HCT116 (cell line): Measurements from ENCODE around the gene OTOP1. TPM values are rescaled to one million over a fixed set of nuclear protein-coding genes. Genes with fewer than 3 reads are reported as not detected.

Source experiments
- ATAC-seq: fragments of 200-7000 bp; cut with Tn5 transposase; 2 replicates; pipeline ENCODE4 v1.9.1; 2020; ENCODE audit warnings: mild to moderate bottlenecking, moderate library complexity
- BruUV-seq: library from RNA; stranded (reverse); fragments of 400-500 nt; replicated peaks from 2 replicates; lab custom pipeline; 2021; lab: Mats Ljungman, UMichigan
- CTCF ChIA-PET: fragments of 300-600 bp; sonication (Branson Sonifier 250); formaldehyde crosslinking; loops from one replicate; lab custom pipeline; 2021; ENCODE audit warnings: antibody characterized with exemption; lab: Charles Lee
- POLR2A ChIA-PET: fragments of 300-600, 350-600 bp; sonication (Branson Sonifier 250); formaldehyde crosslinking; loops from one replicate; lab custom pipeline; 2021; ENCODE audit warnings: antibody characterized with exemption; lab: Charles Lee
- RAD21 ChIA-PET, 2 experiments: fragments of 300-600 bp; sonication (Branson Sonifier 250); formaldehyde crosslinking; loops; one replicate each; lab custom pipeline; 2023; ENCODE audit warnings: low total read pairs in 2 of 2; ENCODE audit not compliant: uncharacterized antibody in 2 of 2, unreplicated experiment in 2 of 2, low non-redundant PET in 1 of 2; lab: Charles Lee
- DNase-seq: peaks from one replicate; pipeline ENCODE4 v3.0.0-alpha.2; 2010; ENCODE audit warnings: low read depth, low spot score
- H2AFZ ChIP-seq: fragments of 200-600 bp; shearing (Covaris generic), sonication (generic); 2 replicates; pipeline ENCODE4 v1.6.1; 2017; ENCODE audit warnings: low read depth, mixed run types, mixed read lengths, antibody characterized with exemption, low read length; ENCODE audit not compliant: poor library complexity, severe bottlenecking
- H3K27ac ChIP-seq: 2 replicates; pipeline ENCODE4 v1.5.1; 2012; ENCODE audit warnings: low read depth, low read length
- H3K27me3 ChIP-seq: fragments of 200-600 bp; sonication (generic); 2 replicates; pipeline ENCODE4 v1.6.1; 2016; ENCODE audit warnings: mixed run types, low read length, mixed read lengths; ENCODE audit not compliant: insufficient read depth
- H3K36me3 ChIP-seq, 2 experiments: fragments of 200-500 bp in 1 of 2; fragments of 200-600 bp in 1 of 2; sonication (Bioruptor generic) in 1 of 2; sonication (generic) in 1 of 2; 2 replicates each; pipeline versions ENCODE4 v1.5.1 to v1.6.1; 2014 to 2016; ENCODE audit warnings: low read length in 2 of 2, inconsistent platforms in 1 of 2, mixed read lengths in 1 of 2, mixed run types in 1 of 2; ENCODE audit not compliant: insufficient read depth in 2 of 2, control insufficient read depth in 1 of 2
- H3K4me1 ChIP-seq, 2 experiments: fragments of 200-600 bp in 1 of 2; sonication (generic) in 1 of 2; 2 replicates each; pipeline versions ENCODE4 v1.5.1 to v1.6.1; 2012 to 2017; ENCODE audit warnings: low read length in 2 of 2, inconsistent platforms in 1 of 2, mild to moderate bottlenecking in 1 of 2, mixed read lengths in 1 of 2, mixed run types in 1 of 2, moderate library complexity in 1 of 2; ENCODE audit not compliant: insufficient read depth in 2 of 2, control insufficient read depth in 1 of 2
- H3K4me2 ChIP-seq: fragments of 200-600 bp; sonication (generic); 2 replicates; pipeline ENCODE4 v1.6.1; 2017; ENCODE audit warnings: mixed run types, low read length, mixed read lengths
- H3K4me3 ChIP-seq, 2 experiments: fragments of 200-600 bp in 1 of 2; sonication (generic) in 1 of 2; replicated peaks in 1 of 2; 2 replicates each; pipeline ENCODE4 v1.5.1; 2011 to 2016; ENCODE audit warnings: low read length in 2 of 2, control low read depth in 1 of 2, low read depth in 1 of 2, mild to moderate bottlenecking in 1 of 2, mixed read lengths in 1 of 2, mixed run types in 1 of 2
- H3K79me2 ChIP-seq: fragments of 200-600 bp; sonication (generic); 2 replicates; pipeline ENCODE4 v1.6.1; 2017; ENCODE audit warnings: mild to moderate bottlenecking, mixed run types, low read length, moderate library complexity, mixed read lengths; ENCODE audit not compliant: insufficient read depth
- H3K9ac ChIP-seq: fragments of 200-600 bp; sonication (generic); 2 replicates; pipeline ENCODE4 v1.6.1; 2016; ENCODE audit warnings: low read length, mixed read lengths
- H3K9me2 ChIP-seq: fragments of 200-600 bp; sonication (generic), shearing (Covaris generic); 2 replicates; pipeline ENCODE4 v1.6.1; 2017; ENCODE audit warnings: mixed run types, mild to moderate bottlenecking, moderate library complexity; ENCODE audit not compliant: insufficient read depth
- H3K9me3 ChIP-seq, 2 experiments: fragments of 200-500 bp in 1 of 2; fragments of 200-600 bp in 1 of 2; sonication (Bioruptor generic) in 1 of 2; sonication (generic) in 1 of 2; 2 replicates each; pipeline ENCODE4 v1.6.1; 2014 to 2017; ENCODE audit warnings: low read length in 2 of 2, mixed read lengths in 2 of 2, inconsistent platforms in 1 of 2, low read depth in 1 of 2, mild to moderate bottlenecking in 1 of 2, mixed run types in 1 of 2, moderate library complexity in 1 of 2; ENCODE audit not compliant: control insufficient read depth in 1 of 2, insufficient read depth in 1 of 2
- H4K20me1 ChIP-seq: fragments of 200-600 bp; sonication (generic), shearing (Covaris generic); 2 replicates; pipeline ENCODE4 v1.6.1; 2017; ENCODE audit warnings: mixed run types, mild to moderate bottlenecking, moderate library complexity; ENCODE audit not compliant: insufficient read depth
- CBX3 ChIP-seq: IDR thresholded peaks from 2 replicates; pipeline ENCODE4 v1.6.1; 2012; ENCODE audit warnings: low read depth
- CEBPB ChIP-seq: IDR thresholded peaks from 2 replicates; pipeline ENCODE4 v1.6.1; 2012; ENCODE audit warnings: low read depth
- EGR1 ChIP-seq: IDR thresholded peaks from 2 replicates; pipeline ENCODE4 v1.6.1; 2012; ENCODE audit warnings: low read depth
- ELF1 ChIP-seq: IDR thresholded peaks from 2 replicates; pipeline ENCODE4 v1.6.1; 2012; ENCODE audit warnings: low read depth, borderline replicate concordance
- EZH2 ChIP-seq: fragments of 200-600 bp; sonication (generic); IDR thresholded peaks from 2 replicates; pipeline ENCODE4 v1.6.1; 2017; ENCODE audit warnings: antibody characterized with exemption, mixed run types
- POLR2AphosphoS5 ChIP-seq: IDR thresholded peaks from 2 replicates; pipeline ENCODE4 v1.6.1; 2011; ENCODE audit warnings: mild to moderate bottlenecking, low read depth, low read length, moderate library complexity
- REST ChIP-seq: IDR thresholded peaks from 2 replicates; pipeline ENCODE4 v1.6.1; 2012; ENCODE audit warnings: low read depth
- SIN3A ChIP-seq: IDR thresholded peaks from 2 replicates; pipeline ENCODE4 v1.6.1; 2012; ENCODE audit warnings: low read depth
- SP1 ChIP-seq: IDR thresholded peaks from 2 replicates; pipeline ENCODE4 v1.6.1; 2012; ENCODE audit warnings: low read depth
- SRF ChIP-seq: IDR thresholded peaks from 2 replicates; pipeline ENCODE4 v1.6.1; 2012; ENCODE audit warnings: low read depth
- TCF7L2 ChIP-seq: IDR thresholded peaks from 2 replicates; pipeline ENCODE4 v1.7.0; 2011; ENCODE audit warnings: borderline replicate concordance, inconsistent platforms; ENCODE audit not compliant: insufficient read depth, insufficient read length; ENCODE audit errors: extremely low read depth
- YY1 ChIP-seq: IDR thresholded peaks from 2 replicates; pipeline ENCODE4 v1.6.1; 2011; ENCODE audit warnings: low read length, low read depth, moderate library complexity, mild to moderate bottlenecking; ENCODE audit not compliant: insufficient replicate concordance; ENCODE audit errors: extremely low read depth
- ZFX ChIP-seq: fragments of 450-650 bp; IDR thresholded peaks from 2 replicates; pipeline ENCODE4 v1.6.1; 2017
- ZNF274 ChIP-seq: fragments of 200-500 bp; sonication (Bioruptor generic); IDR thresholded peaks from 2 replicates; pipeline ENCODE4 v1.6.1; 2014; ENCODE audit warnings: mild to moderate bottlenecking, low read depth, low read length, inconsistent platforms
- intact Hi-C: fragments of 100-400 bp; cut with micrococcal nuclease; formaldehyde crosslinking; loops from 2 replicates; pipeline ENCODE4 v1.10.0; 2022
- total RNA-seq: library from RNA; stranded (reverse); gene quantifications from one replicate; pipeline ENCODE4 v1.2.1, GENCODE V29; 2021; ENCODE audit not compliant: unreplicated experiment
- TF ChIP-seq, protein P1 (sequence below), 3 experiments: fragments of 200-600 bp in 1 of 3; sonication (generic) in 1 of 3; IDR thresholded peaks in 2 of 3; conservative IDR thresholded peaks in 1 of 3; 2 replicates each; pipeline ENCODE4 v1.5.1; 2012 to 2017; ENCODE audit warnings: low read depth in 2 of 3, low read length in 2 of 3, antibody characterized with exemption in 1 of 3, borderline replicate concordance in 1 of 3, control low read depth in 1 of 3, mild to moderate bottlenecking in 1 of 3, mixed read lengths in 1 of 3, mixed run types in 1 of 3, moderate library complexity in 1 of 3; ENCODE audit not compliant: insufficient read depth in 1 of 3
- TF ChIP-seq, protein P2 (sequence below): IDR thresholded peaks from 2 replicates; pipeline ENCODE4 v1.6.1; 2012

Gene OTOP1
- total RNA-seq, 1 experiment from 2014 or later, result not detected

- TF ChIP-seq REST (no peak), ZNF274 (no peak), POLR2AphosphoS5 (no peak)
These were observed 22.1 kb upstream of the OTOP1 start (continued) for GRCh38 chr4:4248885-4249203.

GRCh38 chr4:4248029-4248884 is 21.5 kb upstream of the OTOP1 start, which contains the start of gene TMEM128:
TSS of gene TMEM128 (minus strand) at chr4:4248223. CDS start at chr4:4248202, 21 bp downstream.
- H2AFZ ChIP-seq, result peak within 1 kb of the TSS; percentile 38
- peaks cover 8 to 20% of the 10 kb centered on the region in 2 experiments for H3K4me1 ChIP-seq
- peak; percentile 90 for ATAC-seq
- H4K20me1 ChIP-seq, result no peaks in the 10 kb centered on the region
- ChIA-PET RAD21 (no interaction called here), POLR2A (interaction anchor here (0.9 to 1.0 kb wide), 2 partner anchors 12 to 65 kb away, joined by 3 to 5 read pairs; no protein-coding TSS in a partner anchor), CTCF (interaction anchor here (2.3 kb wide), 1 partner anchor 12 kb away, joined by 8 read pairs; no protein-coding TSS in a partner anchor)
- H3K4me3 ChIP-seq, result peak within 1 kb of the TSS; percentile 85 to 94
- H3K9ac ChIP-seq, result peak within 1 kb of the TSS; percentile 90
- intact Hi-C loops, result no loop called here
- no peaks in the 10 kb centered on the region for H3K9me2 ChIP-seq
- peak; percentile 92 for DNase-seq
- peak within 1 kb of the TSS; percentile 85 for H3K27ac ChIP-seq
- peaks cover 16% of the 10 kb centered on the region for H3K79me2 ChIP-seq
- peak within 1 kb of the TSS; percentile 88 for H3K4me2 ChIP-seq
- TSS peak; percentile 97 for BruUV-seq
- peaks cover 5 to 11% of the 10 kb centered on the region in 2 experiments; a peak in 2 of 4 replicates for H3K36me3 ChIP-seq
- H3K9me3 ChIP-seq, result no peaks in the 10 kb centered on the region
- no peaks in the 10 kb centered on the region for H3K27me3 ChIP-seq
- TF ChIP-seq TCF7L2 (peak; percentile 86), SP1 (peak; percentile 81), POLR2AphosphoS5 (peak; percentile 88), CEBPB (no peak; the same call in 1 of the 2 replicates), YY1 (peak; percentile 92), CBX3 (peak; percentile 75), EZH2 (no peak), EGR1 (no peak), SIN3A (peak; percentile 93), SRF (peak; percentile 88), ELF1 (peak; percentile 72), ZFX (peak; percentile 88)
- TF ChIP-seq, protein P1, sequence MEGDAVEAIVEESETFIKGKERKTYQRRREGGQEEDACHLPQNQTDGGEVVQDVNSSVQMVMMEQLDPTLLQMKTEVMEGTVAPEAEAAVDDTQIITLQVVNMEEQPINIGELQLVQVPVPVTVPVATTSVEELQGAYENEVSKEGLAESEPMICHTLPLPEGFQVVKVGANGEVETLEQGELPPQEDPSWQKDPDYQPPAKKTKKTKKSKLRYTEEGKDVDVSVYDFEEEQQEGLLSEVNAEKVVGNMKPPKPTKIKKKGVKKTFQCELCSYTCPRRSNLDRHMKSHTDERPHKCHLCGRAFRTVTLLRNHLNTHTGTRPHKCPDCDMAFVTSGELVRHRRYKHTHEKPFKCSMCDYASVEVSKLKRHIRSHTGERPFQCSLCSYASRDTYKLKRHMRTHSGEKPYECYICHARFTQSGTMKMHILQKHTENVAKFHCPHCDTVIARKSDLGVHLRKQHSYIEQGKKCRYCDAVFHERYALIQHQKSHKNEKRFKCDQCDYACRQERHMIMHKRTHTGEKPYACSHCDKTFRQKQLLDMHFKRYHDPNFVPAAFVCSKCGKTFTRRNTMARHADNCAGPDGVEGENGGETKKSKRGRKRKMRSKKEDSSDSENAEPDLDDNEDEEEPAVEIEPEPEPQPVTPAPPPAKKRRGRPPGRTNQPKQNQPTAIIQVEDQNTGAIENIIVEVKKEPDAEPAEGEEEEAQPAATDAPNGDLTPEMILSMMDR (IDR thresholded peaks at IDR 0.05 in 2 of 3, conservative IDR thresholded peaks at IDR 0.05 in 1 of 3; ENCODE audit: borderline replicate concordance in 1 of 3, insufficient read depth in 1 of 3, low read depth in 2 of 3, low read length in 2 of 3), result peak in 2 of 3 experiments; percentile 33 to 37; a peak in 2 of 6 replicates
- TF ChIP-seq, protein P2, sequence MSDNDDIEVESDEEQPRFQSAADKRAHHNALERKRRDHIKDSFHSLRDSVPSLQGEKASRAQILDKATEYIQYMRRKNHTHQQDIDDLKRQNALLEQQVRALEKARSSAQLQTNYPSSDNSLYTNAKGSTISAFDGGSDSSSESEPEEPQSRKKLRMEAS, result peak; percentile 79
